ENCODE measurements around the gene ITPK1. TPM values are rescaled to one million over a fixed set of nuclear protein-coding genes. Genes with fewer than 3 reads are reported as not detected.

ITPK1 gene
- total RNA-seq, 2 donors from 2014 or later, result 53.8 to 85.0 TPM

GRCh38 chr14:93044556-93044955, 71.2 kb downstream of the ITPK1 start:
- DNase-seq (ENCODE audit: low spot score) (no peak), ATAC-seq (ENCODE audit: insufficient number of reproducible peaks, low FRiP score, low read depth) (no peak)
- no peaks in the 10 kb centered on the region for H3K27me3 ChIP-seq (replicated peaks; ENCODE audit: insufficient read depth)
- no peak overlapping the region for H3K4me3 ChIP-seq
- no peak for TF ChIP-seq CTCF (IDR thresholded peaks at IDR 0.05)
- no peaks in the 10 kb centered on the region for H3K9me3 ChIP-seq
- peak overlapping the region; percentile 86 to 87 for H3K27ac ChIP-seq
- H3K36me3 ChIP-seq, result no peaks in the 10 kb centered on the region
- peaks cover 42 to 68% of the 10 kb centered on the region in 2 donors for H3K4me1 ChIP-seq (ENCODE audit: control insufficient read depth in 1 of 2, low read depth in 2 of 2)

- Histone ChIP-seq H3K27ac (peak overlapping the region; percentile 86 to 87), H3K27me3 (replicated peaks; ENCODE audit: insufficient read depth) (no peaks in the 10 kb centered on the region), H3K4me3 (no peak overlapping the region), H3K9me3 (no peaks in the 10 kb centered on the region), H3K36me3 (no peaks in the 10 kb centered on the region), H3K4me1 (ENCODE audit: control insufficient read depth in 1 of 2, low read depth in 2 of 2) (peaks cover 46 to 68% of the 10 kb centered on the region in 2 donors)
- TF ChIP-seq CTCF (IDR thresholded peaks at IDR 0.05), result no peak
- no peak for DNase-seq (ENCODE audit: low spot score)
- ATAC-seq (ENCODE audit: insufficient number of reproducible peaks, low FRiP score, low read depth), result no peak
Observed at GRCh38 chr14:93044121-93044520, 71.6 kb downstream of the ITPK1 start.

DNA sequence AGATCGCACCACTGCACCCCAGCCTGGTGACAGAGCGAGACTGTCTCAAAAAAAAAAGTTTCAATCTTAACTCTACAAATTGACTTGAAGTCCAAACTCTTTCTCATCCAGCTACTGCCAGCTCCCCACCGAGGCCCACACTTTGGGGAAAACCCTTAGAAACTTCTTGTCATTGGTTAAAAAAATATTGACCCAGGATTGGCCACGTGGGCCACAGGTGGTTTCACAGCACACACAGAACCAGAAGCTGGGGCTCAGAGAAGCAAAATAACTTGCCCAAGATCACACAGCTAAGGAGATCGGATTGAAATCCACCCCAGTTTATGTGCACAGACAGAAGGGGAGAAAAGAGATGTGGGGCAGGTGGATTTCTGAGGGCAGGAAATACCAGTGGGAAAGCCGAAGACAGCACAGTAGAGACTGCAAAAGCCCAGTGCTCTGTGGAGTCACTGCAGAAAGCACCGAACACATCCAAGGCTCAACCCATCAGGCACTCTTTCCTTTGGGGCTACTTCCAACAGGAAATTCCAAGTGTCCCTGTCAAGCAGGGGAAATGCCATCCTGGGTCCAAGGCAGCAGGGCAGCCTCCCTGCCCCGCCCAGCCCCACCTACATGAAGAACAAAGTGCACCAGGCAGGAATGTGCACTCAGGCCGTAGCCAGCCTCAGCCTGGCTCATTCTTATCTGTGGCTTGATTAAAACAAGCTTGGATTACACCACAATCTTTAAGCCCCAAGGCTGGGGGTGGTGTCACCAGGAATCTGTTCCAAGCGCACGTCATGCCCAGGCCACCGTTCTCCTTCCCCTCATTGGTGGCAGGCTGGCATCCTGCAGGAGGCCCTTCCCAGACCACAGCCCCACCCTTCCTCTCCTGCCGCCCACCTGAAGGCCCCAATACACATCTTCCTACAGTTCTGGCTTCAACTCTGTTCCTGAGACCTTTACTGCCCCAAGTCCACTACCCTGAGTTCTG, 72.5 kb downstream of the ITPK1 start:
- DNase-seq (ENCODE audit: low spot score) (peak; percentile 67), ATAC-seq (ENCODE audit: insufficient number of reproducible peaks, low FRiP score, low read depth) (peak; percentile 42)
- Histone ChIP-seq H3K9me3 (no peaks in the 10 kb centered on the region), H3K36me3 (no peaks in the 10 kb centered on the region), H3K27me3 (replicated peaks; ENCODE audit: insufficient read depth) (no peaks in the 10 kb centered on the region), H3K4me3 (no peak overlapping the region), H3K4me1 (ENCODE audit: control insufficient read depth in 1 of 2, low read depth in 2 of 2) (peaks cover 51 to 73% of the 10 kb centered on the region in 2 donors), H3K27ac (peak overlapping the region; percentile 86 to 87)
- TF ChIP-seq CTCF (IDR thresholded peaks at IDR 0.05), result no peak

- no peak for TF ChIP-seq CTCF (IDR thresholded peaks at IDR 0.05)
- no peaks in the 10 kb centered on the region for H3K36me3 ChIP-seq
- no peaks in the 10 kb centered on the region for H3K9me3 ChIP-seq
- peak overlapping the region; percentile 83 to 86 for H3K27ac ChIP-seq
- peaks cover 53 to 69% of the 10 kb centered on the region in 2 donors for H3K4me1 ChIP-seq (ENCODE audit: control insufficient read depth in 1 of 2, low read depth in 2 of 2)
- no peaks in the 10 kb centered on the region for H3K27me3 ChIP-seq (replicated peaks; ENCODE audit: insufficient read depth)
- ATAC-seq (ENCODE audit: insufficient number of reproducible peaks, low FRiP score, low read depth) (no peak), DNase-seq (ENCODE audit: low spot score) (no peak)
- no peak overlapping the region for H3K4me3 ChIP-seq
Observed at GRCh38 chr14:93041830-93042229, 73.9 kb downstream of the ITPK1 start.

- no peak for TF ChIP-seq CTCF (IDR thresholded peaks at IDR 0.05)
- no peak overlapping the region for H3K4me3 ChIP-seq
- ATAC-seq (ENCODE audit: insufficient number of reproducible peaks, low FRiP score, low read depth) (no peak), DNase-seq (ENCODE audit: low spot score) (no peak)
- H3K27ac ChIP-seq, result peak overlapping the region; percentile 83 to 86
- no peaks in the 10 kb centered on the region for H3K9me3 ChIP-seq
- H3K36me3 ChIP-seq, result no peaks in the 10 kb centered on the region
- peaks cover 56 to 77% of the 10 kb centered on the region in 2 donors for H3K4me1 ChIP-seq (ENCODE audit: control insufficient read depth in 1 of 2, low read depth in 2 of 2)
- H3K27me3 ChIP-seq (replicated peaks; ENCODE audit: insufficient read depth), result no peaks in the 10 kb centered on the region
Observed at GRCh38 chr14:93040982-93041381, 74.7 kb downstream of the ITPK1 start.
